A549 treated with CORT108297 at 1 μM for 4 hours (cell line): ENCODE measurements around the gene STK38. TPM values are rescaled to one million over a fixed set of nuclear protein-coding genes. Genes with fewer than 3 reads are reported as not detected.

Source experiments
- total RNA-seq: library from RNA; stranded (reverse); fragments of 200-300 nt; extraction: Qiagen RNA extraction; gene quantifications from 5 replicates; pipeline ENCODE4 v1.2.3, GENCODE V29; 2022

The STK38 gene
- total RNA-seq = 16.7 to 21.4 TPM (median 18.3 TPM) in 5 replicates

GRCh38 chr6:36546920-36547645 is at the start of gene STK38:
TSS of gene STK38 (minus strand) at chr6:36547479. CDS start at chr6:36540202, 7,277 bp downstream.

GRCh38 chr6:36594029-36594815 is 46.9 kb upstream of the STK38 start, which contains the start of gene SRSF3:
TSS of gene SRSF3 (plus strand) at chr6:36594362. CDS start at chr6:36596763, 2,401 bp downstream.

Other genes with a start within 250 kb of the STK38 start
- gene BNIP5, start 210.6 kb downstream of the STK38 start, total RNA-seq = not detected in 5 replicates
- gene ETV7, start 159.8 kb downstream of the STK38 start, total RNA-seq = 0.13 to 0.18 TPM (median 0.16 TPM) in 4 of 5 replicates, not detected in the other
- not detected in 5 replicates for gene PXT1, start 104.6 kb downstream of the STK38 start, total RNA-seq
- 16.7 to 21.2 TPM (median 19.0 TPM) in 5 replicates for gene KCTD20, start 104.5 kb downstream of the STK38 start, total RNA-seq
- gene SRSF3, start 46.9 kb upstream of the STK38 start, total RNA-seq = 482 to 709 TPM (median 504 TPM) in 5 replicates
- 192 to 279 TPM (median 246 TPM) in 5 replicates for gene CDKN1A, start 131.2 kb upstream of the STK38 start, total RNA-seq
- 0.03 to 0.08 TPM (median 0.05 TPM) in 4 of 5 replicates, not detected in the other for gene RAB44, start 150.3 kb upstream of the STK38 start, total RNA-seq